ENCODE measurements around the gene TREML2. TPM values are rescaled to one million over a fixed set of nuclear protein-coding genes. Genes with fewer than 3 reads are reported as not detected.

The TREML2 gene
- total RNA-seq, 4 donors from 2014 or later, result 0.09 to 0.10 TPM; not detected in 2

DNA sequence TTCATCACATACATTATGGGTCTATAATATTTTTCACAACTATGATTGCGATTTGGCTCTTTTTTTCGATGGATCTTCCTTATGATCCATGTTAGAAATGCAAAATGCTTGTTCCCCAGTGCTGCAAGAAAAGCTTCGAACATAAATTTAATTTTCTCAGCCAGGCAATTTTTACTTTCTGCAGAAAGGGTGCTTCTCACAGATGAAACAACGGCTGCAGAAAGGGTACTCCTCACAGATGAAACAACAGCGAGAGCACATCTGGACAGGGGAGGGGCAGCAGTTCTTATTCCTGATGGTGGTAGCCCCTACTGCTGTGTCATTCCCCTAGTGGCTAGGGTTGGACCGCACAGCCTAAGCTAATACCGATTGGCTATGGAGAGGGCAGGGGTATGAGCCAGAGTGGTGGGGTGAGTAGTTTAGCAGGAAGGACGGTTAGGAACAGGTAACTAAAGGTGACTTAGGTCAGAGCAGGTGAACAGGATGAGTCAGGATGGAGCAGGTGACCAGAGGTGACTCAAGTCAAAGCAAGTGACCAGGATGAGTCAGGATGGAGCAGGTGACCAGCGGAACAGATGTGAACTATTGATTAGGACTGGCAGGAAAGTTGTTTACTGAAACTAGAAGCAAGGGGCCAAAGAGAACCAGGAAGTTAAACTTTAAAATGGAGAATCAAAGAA, 13.8 kb upstream of the TREML2 start:
- no peak for TF ChIP-seq POLR2A (IDR thresholded peaks at IDR 0.05)
- in situ Hi-C loops (cut with MboI; ENCODE audit: low sequenced_read_pairs in 4 of 4) (no loop called here), intact Hi-C loops (cut with DNase I; ENCODE audit: low total_unique reads) (no loop called here)
- H3K4me1 ChIP-seq, result no peaks in the 10 kb centered on the region
- ATAC-seq (no peak), DNase-seq (no peak)
- H3K27me3 ChIP-seq, result peaks cover 0 to 5% (median 0%) of the 10 kb centered on the region in 3 donors
- no peak overlapping the region for H3K27ac ChIP-seq
- H3K36me3 ChIP-seq, result no peaks in the 10 kb centered on the region
- no peak overlapping the region for H3K4me3 ChIP-seq
- no peaks in the 10 kb centered on the region for H3K9me3 ChIP-seq

DNA sequence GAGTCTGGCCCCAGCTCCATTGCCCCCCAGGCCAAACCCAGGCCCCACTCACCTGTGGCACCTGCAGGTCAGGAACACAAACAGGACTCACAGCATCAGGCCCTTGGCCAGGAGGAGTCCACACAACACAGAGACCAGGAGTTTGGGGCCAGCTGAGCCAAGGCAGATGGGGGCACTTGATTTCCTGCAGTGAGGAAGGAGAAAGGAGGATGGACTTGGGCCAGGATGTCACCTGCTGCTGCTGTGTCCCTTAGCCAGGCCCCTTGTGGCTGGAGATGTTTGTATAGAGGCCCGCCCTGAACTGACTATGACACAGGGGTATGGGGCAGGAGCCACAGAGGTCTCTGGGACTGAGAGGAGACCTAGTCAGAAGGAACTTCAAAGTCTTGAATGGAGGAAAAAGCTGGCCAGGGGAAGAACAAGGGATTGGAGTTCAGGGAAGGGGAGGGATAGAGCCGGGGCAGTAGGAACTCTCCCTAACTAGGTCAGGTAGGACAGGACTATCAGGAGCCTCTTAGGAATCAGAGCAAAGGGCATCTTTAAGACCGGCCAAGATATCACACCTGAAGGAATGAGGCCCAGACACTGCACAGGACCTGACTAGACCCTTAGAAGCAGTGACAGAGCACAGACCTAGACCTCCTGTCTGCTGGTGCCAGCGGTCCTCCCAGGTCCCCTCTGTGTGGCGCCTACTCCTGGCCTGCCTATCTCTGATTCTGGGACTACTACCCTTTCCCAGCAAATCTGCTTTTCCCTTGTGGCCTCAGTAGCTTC, 8.8 kb upstream of the TREML2 start:
- intact Hi-C loops (cut with DNase I; ENCODE audit: low total_unique reads), result no loop called here
- Histone ChIP-seq H3K36me3 (no peaks in the 10 kb centered on the region), H3K4me3 (no peak overlapping the region), H3K4me1 (no peaks in the 10 kb centered on the region), H3K27me3 (peaks cover 0 to 5% (median 0%) of the 10 kb centered on the region in 3 donors), H3K27ac (no peak overlapping the region), H3K9me3 (no peaks in the 10 kb centered on the region)
- in situ Hi-C loops (cut with MboI; ENCODE audit: low sequenced_read_pairs in 4 of 4), result no loop called here
- TF ChIP-seq, protein P1, sequence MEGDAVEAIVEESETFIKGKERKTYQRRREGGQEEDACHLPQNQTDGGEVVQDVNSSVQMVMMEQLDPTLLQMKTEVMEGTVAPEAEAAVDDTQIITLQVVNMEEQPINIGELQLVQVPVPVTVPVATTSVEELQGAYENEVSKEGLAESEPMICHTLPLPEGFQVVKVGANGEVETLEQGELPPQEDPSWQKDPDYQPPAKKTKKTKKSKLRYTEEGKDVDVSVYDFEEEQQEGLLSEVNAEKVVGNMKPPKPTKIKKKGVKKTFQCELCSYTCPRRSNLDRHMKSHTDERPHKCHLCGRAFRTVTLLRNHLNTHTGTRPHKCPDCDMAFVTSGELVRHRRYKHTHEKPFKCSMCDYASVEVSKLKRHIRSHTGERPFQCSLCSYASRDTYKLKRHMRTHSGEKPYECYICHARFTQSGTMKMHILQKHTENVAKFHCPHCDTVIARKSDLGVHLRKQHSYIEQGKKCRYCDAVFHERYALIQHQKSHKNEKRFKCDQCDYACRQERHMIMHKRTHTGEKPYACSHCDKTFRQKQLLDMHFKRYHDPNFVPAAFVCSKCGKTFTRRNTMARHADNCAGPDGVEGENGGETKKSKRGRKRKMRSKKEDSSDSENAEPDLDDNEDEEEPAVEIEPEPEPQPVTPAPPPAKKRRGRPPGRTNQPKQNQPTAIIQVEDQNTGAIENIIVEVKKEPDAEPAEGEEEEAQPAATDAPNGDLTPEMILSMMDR (IDR thresholded peaks at IDR 0.05 in 4 of 5, conservative IDR thresholded peaks at IDR 0.05 in 1 of 5), result no peak
- TF ChIP-seq POLR2A (IDR thresholded peaks at IDR 0.05), result no peak
- DNase-seq, result no peak
- no peak for ATAC-seq

DNA sequence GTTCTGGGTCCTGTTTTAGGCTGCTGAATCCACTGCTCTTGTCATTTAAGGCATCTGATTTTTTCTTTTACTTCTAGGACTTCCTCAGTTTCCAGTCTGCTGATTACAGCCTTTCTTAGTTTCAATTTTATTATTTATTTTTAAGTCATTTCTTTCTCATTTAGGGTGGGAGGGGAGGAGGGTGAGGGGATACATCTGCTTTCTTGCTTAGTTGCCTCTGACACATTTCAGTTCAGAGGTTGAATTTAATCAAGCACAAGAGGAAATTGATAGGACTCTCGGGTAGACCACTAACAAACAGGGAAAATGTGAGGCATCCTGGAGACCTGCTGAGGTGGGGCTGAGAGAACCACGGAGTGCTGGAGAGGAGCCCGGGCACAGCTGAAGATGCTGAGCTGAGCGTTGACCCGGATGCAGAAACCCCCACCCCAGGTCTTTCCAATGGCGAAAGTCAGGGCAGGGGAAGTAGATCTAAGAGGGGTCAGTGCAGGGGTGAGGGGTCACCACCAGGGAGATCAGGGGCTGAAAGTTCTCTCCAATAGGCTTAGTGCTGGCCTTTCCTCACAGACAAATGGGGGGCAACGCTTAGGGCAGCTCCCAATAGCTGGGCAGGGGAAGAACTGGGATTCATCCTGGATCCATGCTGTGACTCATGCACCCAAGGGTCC, 7.6 kb upstream of the TREML2 start:
- ATAC-seq, result no peak
- no peak for DNase-seq
- peaks cover 0 to 5% (median 0%) of the 10 kb centered on the region in 3 donors for H3K27me3 ChIP-seq

DNA sequence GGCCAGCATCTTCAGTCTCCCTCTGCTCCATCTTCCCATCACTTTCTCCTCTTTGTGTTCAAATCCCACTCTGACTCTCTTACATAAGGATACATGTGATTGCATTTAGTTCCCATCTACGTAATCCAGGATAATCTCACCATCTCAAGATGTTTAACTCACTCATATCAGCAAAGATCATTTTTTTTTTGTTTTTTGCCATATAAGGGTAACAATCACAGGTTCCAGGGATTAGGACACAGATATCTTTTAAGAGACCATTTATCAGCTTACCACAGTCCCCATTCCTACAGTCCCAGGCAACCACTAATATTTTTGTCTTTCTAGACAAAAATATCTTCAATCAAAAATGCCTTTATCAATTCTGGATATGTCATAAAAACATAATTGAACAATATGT, 3.2 kb upstream of the TREML2 start:
- DNase-seq, result no peak
- in situ Hi-C loops (cut with MboI; ENCODE audit: low sequenced_read_pairs in 4 of 4), result no loop called here

More for the DNA sequence above, 7.6 kb upstream of the TREML2 start:
- H3K9me3 ChIP-seq, result no peaks in the 10 kb centered on the region
- TF ChIP-seq POLR2A (IDR thresholded peaks at IDR 0.05), result no peak
- TF ChIP-seq, protein P1 (IDR thresholded peaks at IDR 0.05 in 4 of 5, conservative IDR thresholded peaks at IDR 0.05 in 1 of 5), result no peak
- no peak overlapping the region for H3K27ac ChIP-seq
- H3K4me1 ChIP-seq, result no peaks in the 10 kb centered on the region
- H3K4me3 ChIP-seq, result no peak overlapping the region
- H3K36me3 ChIP-seq, result no peaks in the 10 kb centered on the region
- intact Hi-C loops (cut with DNase I; ENCODE audit: low total_unique reads), result no loop called here
- in situ Hi-C loops (cut with MboI; ENCODE audit: low sequenced_read_pairs in 4 of 4), result no loop called here

More for the DNA sequence above, 3.2 kb upstream of the TREML2 start:
- Histone ChIP-seq H3K9me3 (no peaks in the 10 kb centered on the region), H3K36me3 (no peaks in the 10 kb centered on the region), H3K4me1 (no peaks in the 10 kb centered on the region), H3K27me3 (no peaks in the 10 kb centered on the region), H3K27ac (no peak overlapping the region), H3K4me3 (no peak overlapping the region)
- TF ChIP-seq, protein P1 (IDR thresholded peaks at IDR 0.05 in 4 of 5, conservative IDR thresholded peaks at IDR 0.05 in 1 of 5), result no peak
- TF ChIP-seq POLR2A (IDR thresholded peaks at IDR 0.05), result no peak
- no peak for ATAC-seq
- intact Hi-C loops (cut with DNase I; ENCODE audit: low total_unique reads), result no loop called here
